ENCODE results near the gene HSPA1A. TPM values are rescaled to one million over a fixed set of nuclear protein-coding genes. Genes with fewer than 3 reads are reported as not detected.

Gene HSPA1A
- total and polyA plus RNA-seq, 9 of the 15 experiments (the other 6 are each of a cell fraction or from before 2014, with no cell fraction given): 2.2 to 273 (median 107) TPM

DNA sequence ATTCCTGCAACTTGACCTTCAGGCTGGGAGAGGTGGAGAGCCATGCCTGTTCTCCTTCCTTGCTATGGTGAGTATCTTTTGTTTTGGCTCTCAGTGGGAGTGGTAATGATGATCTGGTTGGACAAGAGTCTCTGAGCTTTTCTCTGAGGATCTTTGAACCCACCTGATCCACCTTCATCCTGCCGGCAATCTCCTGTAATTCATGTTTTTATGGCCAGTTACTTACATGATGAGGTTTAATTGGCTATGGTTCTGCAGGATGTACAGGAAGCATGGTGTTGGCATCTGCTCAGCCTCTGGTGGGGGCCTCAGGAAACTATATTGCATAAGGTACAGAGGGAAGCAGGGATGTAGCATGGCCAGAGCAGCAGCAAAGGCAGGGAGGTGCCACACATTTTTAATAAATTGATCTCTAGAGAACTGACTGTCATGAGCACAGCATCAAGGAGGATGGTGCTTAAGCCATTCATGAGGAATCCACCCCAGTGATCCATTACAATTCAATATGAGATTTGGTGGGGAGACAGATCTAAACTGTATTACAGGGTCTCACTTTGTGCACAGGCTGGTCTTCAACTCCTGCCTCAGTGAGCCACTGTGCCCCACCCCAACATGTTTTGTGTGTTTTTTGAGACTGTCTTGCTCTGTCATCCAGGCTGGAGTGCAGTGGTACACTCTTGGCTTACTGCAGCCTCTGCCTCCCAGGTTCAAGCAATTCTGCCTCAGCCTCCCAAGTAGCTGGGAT lies 22.2 kb downstream of the HSPA1A start (continued):
- TF ChIP-seq, protein P1, sequence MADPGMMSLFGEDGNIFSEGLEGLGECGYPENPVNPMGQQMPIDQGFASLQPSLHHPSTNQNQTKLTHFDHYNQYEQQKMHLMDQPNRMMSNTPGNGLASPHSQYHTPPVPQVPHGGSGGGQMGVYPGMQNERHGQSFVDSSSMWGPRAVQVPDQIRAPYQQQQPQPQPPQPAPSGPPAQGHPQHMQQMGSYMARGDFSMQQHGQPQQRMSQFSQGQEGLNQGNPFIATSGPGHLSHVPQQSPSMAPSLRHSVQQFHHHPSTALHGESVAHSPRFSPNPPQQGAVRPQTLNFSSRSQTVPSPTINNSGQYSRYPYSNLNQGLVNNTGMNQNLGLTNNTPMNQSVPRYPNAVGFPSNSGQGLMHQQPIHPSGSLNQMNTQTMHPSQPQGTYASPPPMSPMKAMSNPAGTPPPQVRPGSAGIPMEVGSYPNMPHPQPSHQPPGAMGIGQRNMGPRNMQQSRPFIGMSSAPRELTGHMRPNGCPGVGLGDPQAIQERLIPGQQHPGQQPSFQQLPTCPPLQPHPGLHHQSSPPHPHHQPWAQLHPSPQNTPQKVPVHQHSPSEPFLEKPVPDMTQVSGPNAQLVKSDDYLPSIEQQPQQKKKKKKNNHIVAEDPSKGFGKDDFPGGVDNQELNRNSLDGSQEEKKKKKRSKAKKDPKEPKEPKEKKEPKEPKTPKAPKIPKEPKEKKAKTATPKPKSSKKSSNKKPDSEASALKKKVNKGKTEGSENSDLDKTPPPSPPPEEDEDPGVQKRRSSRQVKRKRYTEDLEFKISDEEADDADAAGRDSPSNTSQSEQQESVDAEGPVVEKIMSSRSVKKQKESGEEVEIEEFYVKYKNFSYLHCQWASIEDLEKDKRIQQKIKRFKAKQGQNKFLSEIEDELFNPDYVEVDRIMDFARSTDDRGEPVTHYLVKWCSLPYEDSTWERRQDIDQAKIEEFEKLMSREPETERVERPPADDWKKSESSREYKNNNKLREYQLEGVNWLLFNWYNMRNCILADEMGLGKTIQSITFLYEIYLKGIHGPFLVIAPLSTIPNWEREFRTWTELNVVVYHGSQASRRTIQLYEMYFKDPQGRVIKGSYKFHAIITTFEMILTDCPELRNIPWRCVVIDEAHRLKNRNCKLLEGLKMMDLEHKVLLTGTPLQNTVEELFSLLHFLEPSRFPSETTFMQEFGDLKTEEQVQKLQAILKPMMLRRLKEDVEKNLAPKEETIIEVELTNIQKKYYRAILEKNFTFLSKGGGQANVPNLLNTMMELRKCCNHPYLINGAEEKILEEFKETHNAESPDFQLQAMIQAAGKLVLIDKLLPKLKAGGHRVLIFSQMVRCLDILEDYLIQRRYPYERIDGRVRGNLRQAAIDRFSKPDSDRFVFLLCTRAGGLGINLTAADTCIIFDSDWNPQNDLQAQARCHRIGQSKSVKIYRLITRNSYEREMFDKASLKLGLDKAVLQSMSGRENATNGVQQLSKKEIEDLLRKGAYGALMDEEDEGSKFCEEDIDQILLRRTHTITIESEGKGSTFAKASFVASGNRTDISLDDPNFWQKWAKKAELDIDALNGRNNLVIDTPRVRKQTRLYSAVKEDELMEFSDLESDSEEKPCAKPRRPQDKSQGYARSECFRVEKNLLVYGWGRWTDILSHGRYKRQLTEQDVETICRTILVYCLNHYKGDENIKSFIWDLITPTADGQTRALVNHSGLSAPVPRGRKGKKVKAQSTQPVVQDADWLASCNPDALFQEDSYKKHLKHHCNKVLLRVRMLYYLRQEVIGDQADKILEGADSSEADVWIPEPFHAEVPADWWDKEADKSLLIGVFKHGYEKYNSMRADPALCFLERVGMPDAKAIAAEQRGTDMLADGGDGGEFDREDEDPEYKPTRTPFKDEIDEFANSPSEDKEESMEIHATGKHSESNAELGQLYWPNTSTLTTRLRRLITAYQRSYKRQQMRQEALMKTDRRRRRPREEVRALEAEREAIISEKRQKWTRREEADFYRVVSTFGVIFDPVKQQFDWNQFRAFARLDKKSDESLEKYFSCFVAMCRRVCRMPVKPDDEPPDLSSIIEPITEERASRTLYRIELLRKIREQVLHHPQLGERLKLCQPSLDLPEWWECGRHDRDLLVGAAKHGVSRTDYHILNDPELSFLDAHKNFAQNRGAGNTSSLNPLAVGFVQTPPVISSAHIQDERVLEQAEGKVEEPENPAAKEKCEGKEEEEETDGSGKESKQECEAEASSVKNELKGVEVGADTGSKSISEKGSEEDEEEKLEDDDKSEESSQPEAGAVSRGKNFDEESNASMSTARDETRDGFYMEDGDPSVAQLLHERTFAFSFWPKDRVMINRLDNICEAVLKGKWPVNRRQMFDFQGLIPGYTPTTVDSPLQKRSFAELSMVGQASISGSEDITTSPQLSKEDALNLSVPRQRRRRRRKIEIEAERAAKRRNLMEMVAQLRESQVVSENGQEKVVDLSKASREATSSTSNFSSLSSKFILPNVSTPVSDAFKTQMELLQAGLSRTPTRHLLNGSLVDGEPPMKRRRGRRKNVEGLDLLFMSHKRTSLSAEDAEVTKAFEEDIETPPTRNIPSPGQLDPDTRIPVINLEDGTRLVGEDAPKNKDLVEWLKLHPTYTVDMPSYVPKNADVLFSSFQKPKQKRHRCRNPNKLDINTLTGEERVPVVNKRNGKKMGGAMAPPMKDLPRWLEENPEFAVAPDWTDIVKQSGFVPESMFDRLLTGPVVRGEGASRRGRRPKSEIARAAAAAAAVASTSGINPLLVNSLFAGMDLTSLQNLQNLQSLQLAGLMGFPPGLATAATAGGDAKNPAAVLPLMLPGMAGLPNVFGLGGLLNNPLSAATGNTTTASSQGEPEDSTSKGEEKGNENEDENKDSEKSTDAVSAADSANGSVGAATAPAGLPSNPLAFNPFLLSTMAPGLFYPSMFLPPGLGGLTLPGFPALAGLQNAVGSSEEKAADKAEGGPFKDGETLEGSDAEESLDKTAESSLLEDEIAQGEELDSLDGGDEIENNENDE (IDR thresholded peaks at IDR 0.05; ENCODE audit: low read depth, low read length): no peak
- TF ChIP-seq KLF10 (CRISPR knock-in tag; IDR thresholded peaks at IDR 0.05): peak; percentile 80
- 0 out of 2 replicates have a peak, but pooled peaks have one; percentile 17 for TF ChIP-seq SMAD4 (CRISPR knock-in tag; conservative IDR thresholded peaks at IDR 0.05)
- TF ChIP-seq BRD9 (IDR thresholded peaks at IDR 0.05; ENCODE audit: low read depth, partially characterized antibody): no peak
- TF ChIP-seq KDM1A (IDR thresholded peaks at IDR 0.05): no peak
- no peak for TF ChIP-seq KDM5B (IDR thresholded peaks at IDR 0.05; ENCODE audit: insufficient replicate concordance, low read depth, low read length)
- no peak for TF ChIP-seq POLR3G (IDR thresholded peaks at IDR 0.05; ENCODE audit: extremely low read depth, insufficient read length, insufficient replicate concordance)
- TF ChIP-seq, protein P2, sequence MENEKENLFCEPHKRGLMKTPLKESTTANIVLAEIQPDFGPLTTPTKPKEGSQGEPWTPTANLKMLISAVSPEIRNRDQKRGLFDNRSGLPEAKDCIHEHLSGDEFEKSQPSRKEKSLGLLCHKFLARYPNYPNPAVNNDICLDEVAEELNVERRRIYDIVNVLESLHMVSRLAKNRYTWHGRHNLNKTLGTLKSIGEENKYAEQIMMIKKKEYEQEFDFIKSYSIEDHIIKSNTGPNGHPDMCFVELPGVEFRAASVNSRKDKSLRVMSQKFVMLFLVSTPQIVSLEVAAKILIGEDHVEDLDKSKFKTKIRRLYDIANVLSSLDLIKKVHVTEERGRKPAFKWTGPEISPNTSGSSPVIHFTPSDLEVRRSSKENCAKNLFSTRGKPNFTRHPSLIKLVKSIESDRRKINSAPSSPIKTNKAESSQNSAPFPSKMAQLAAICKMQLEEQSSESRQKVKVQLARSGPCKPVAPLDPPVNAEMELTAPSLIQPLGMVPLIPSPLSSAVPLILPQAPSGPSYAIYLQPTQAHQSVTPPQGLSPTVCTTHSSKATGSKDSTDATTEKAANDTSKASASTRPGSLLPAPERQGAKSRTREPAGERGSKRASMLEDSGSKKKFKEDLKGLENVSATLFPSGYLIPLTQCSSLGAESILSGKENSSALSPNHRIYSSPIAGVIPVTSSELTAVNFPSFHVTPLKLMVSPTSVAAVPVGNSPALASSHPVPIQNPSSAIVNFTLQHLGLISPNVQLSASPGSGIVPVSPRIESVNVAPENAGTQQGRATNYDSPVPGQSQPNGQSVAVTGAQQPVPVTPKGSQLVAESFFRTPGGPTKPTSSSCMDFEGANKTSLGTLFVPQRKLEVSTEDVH (IDR thresholded peaks at IDR 0.05; ENCODE audit: low read depth, partially characterized antibody): no peak
- TF ChIP-seq RBM25 (IDR thresholded peaks at IDR 0.05; ENCODE audit: low read depth, low read length, severe bottlenecking): no peak
- TF ChIP-seq SRF (CRISPR knock-in tag; IDR thresholded peaks at IDR 0.05): no peak
- TF ChIP-seq NFE2 (IDR thresholded peaks at IDR 0.05; ENCODE audit: low read depth): no peak
- TF ChIP-seq SMARCC2 (IDR thresholded peaks at IDR 0.05; ENCODE audit: low read depth): no peak
- TF ChIP-seq ZFP30 (CRISPR knock-in tag; IDR thresholded peaks at IDR 0.05; ENCODE audit: borderline replicate concordance): no peak
